Measurements from ENCODE around the gene ASPDH. TPM values are rescaled to one million over a fixed set of nuclear protein-coding genes. Genes with fewer than 3 reads are reported as not detected.

The ASPDH gene
- total and polyA plus RNA-seq, 2 of the 13 experiments (the other 11 are each of a cell fraction or from before 2014, with no cell fraction given): 2.2 to 3.3 TPM

DNA sequence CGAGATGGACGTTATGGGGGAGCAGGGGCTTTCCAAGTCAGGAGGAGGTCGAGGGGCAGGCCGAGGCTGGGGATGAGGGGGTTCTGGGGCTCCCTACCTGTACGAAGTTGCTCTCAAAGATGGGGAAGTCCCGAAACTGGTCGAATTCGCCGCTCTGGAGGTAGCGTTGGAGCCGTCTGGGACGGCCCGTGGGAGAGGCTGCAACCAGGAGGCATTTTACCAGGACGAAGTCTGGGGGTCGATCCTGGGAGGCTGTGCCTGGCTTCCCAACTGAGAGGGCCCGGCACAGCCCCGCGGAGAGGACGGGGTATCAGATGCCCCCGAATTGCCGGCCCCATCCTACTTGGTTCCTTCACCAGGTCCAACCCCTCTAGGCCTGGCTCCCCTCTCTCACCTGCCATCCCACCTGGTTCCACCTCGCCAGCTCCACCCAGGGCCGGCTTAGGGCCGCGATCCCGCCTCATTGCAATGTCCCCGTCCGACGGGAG is 37.9 kb downstream of the ASPDH start:
- Histone ChIP-seq H3K79me2 (ENCODE audit: insufficient read depth, low read length) (no peaks in the 10 kb centered on the region), H3K4me2 (ENCODE audit: low read depth, low read length) (no peak overlapping the region), H3K36me3 (replicated peaks in 1 of 2; ENCODE audit: control insufficient read depth in 1 of 2, insufficient read depth in 2 of 2, low read length in 2 of 2) (no peaks in the 10 kb centered on the region), H4K20me1 (ENCODE audit: insufficient read depth, low read length) (no peaks in the 10 kb centered on the region), H3K9ac (ENCODE audit: insufficient read depth, low read depth, low read length) (no peak overlapping the region), H3K4me1 (ENCODE audit: insufficient read depth, low read length) (no peaks in the 10 kb centered on the region), H3K4me3 (replicated peaks in 1 of 3; ENCODE audit: insufficient read depth in 1 of 3, low read depth in 2 of 3, low read length in 3 of 3) (no peak overlapping the region), H3K27ac (ENCODE audit: extremely low read length, insufficient read depth, low read length) (no peak overlapping the region), H2AFZ (ENCODE audit: low read length) (no peak overlapping the region), H3K27me3 (ENCODE audit: control insufficient read depth in 1 of 2, insufficient read depth in 2 of 2, low read length in 2 of 2) (peaks cover under 1 to 4% of the 10 kb centered on the region in 2 experiments; a peak in 3 of 5 replicates), H3K9me3 (ENCODE audit: low read length) (no peaks in the 10 kb centered on the region)
- 57% methylated on average over 21 of the region's 29 CpGs for WGBS (ENCODE audit: low lambda C conversion rate)
- no TSS peak for BruUV-seq (replicated peaks)
- ChIA-PET CTCF (ENCODE audit: low intra/inter-chr PET ratio, low total read pairs) (interaction anchor here (1.4 kb wide), 1 partner anchor 107 kb away, joined by 4 read pairs; no protein-coding TSS in a partner anchor), POLR2A (no interaction called here)
- ATAC-seq: no peak
- intact Hi-C loops (cut with micrococcal nuclease; ENCODE audit: unreplicated experiment): no loop called here
- FAIRE-seq: no peak
- in situ Hi-C loops (cut with HindIII; ENCODE audit: extremely low pct_ligation_motif_present, low pct_unique_long_range_greater_than_20kb): no loop called here
- DNase-seq (ENCODE audit: low spot score): no peak
- no peak for TF ChIP-seq ELK4 (CRISPR knock-in tag; IDR thresholded peaks at IDR 0.05; ENCODE audit: borderline replicate concordance)
- TF ChIP-seq ZNF17 (CRISPR knock-in tag; IDR thresholded peaks at IDR 0.05): no peak
- no peak for TF ChIP-seq DMAP1 (CRISPR knock-in tag; IDR thresholded peaks at IDR 0.05)
- TF ChIP-seq ZNF550 (CRISPR knock-in tag; IDR thresholded peaks at IDR 0.05; ENCODE audit: borderline replicate concordance): no peak
- no peak for TF ChIP-seq HMG20B (CRISPR knock-in tag; conservative IDR thresholded peaks at IDR 0.05)
- no peak for TF ChIP-seq ZNF232 (CRISPR knock-in tag; IDR thresholded peaks at IDR 0.05; ENCODE audit: borderline replicate concordance)
- TF ChIP-seq, protein P1, sequence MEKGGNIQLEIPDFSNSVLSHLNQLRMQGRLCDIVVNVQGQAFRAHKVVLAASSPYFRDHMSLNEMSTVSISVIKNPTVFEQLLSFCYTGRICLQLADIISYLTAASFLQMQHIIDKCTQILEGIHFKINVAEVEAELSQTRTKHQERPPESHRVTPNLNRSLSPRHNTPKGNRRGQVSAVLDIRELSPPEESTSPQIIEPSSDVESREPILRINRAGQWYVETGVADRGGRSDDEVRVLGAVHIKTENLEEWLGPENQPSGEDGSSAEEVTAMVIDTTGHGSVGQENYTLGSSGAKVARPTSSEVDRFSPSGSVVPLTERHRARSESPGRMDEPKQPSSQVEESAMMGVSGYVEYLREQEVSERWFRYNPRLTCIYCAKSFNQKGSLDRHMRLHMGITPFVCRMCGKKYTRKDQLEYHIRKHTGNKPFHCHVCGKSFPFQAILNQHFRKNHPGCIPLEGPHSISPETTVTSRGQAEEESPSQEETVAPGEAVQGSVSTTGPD (CRISPR knock-in tag; IDR thresholded peaks at IDR 0.05): no peak
- no peak for TF ChIP-seq ARHGAP35 (CRISPR knock-in tag; IDR thresholded peaks at IDR 0.05; ENCODE audit: borderline replicate concordance)
- no peak for TF ChIP-seq SIX1 (CRISPR knock-in tag; IDR thresholded peaks at IDR 0.05; ENCODE audit: borderline replicate concordance)
- no peak for TF ChIP-seq MZF1 (CRISPR knock-in tag; IDR thresholded peaks at IDR 0.05; ENCODE audit: borderline replicate concordance)
- no peak for TF ChIP-seq ATM (IDR thresholded peaks at IDR 0.05; ENCODE audit: borderline replicate concordance)
- no peak for TF ChIP-seq CAMTA2 (CRISPR knock-in tag; IDR thresholded peaks at IDR 0.05; ENCODE audit: borderline replicate concordance)
- no peak for TF ChIP-seq AKNA (CRISPR knock-in tag; IDR thresholded peaks at IDR 0.05; ENCODE audit: borderline replicate concordance)
- TF ChIP-seq AGO2 (optimal IDR thresholded peaks at IDR 0.05; ENCODE audit: low read depth, low read length): no peak
- no peak for TF ChIP-seq TSC22D2 (CRISPR knock-in tag; IDR thresholded peaks at IDR 0.05; ENCODE audit: borderline replicate concordance)
- TF ChIP-seq ZKSCAN5 (CRISPR knock-in tag; IDR thresholded peaks at IDR 0.05): no peak
